Tibial artery (tissue), 4 donors: ENCODE data around the gene DNAH8.

ENCODE experiments used
- DNase-seq, 2 donors: peaks; one replicate each; pipeline ENCODE4 v3.0.0-alpha.2; 2019
- H3K27ac ChIP-seq, 2 donors: fragments of 200-600 bp; sonication (generic) in 1 of 2; 1 replicate in 1 of 2; 2 replicates in 1 of 2; pipeline ENCODE4 v1.5.1; 2018 to 2019; ENCODE audit warnings: mild to moderate bottlenecking in 1 of 2
- H3K27me3 ChIP-seq, 2 donors: fragments of 200-600 bp; sonication (generic) in 1 of 2; one replicate each; pipeline versions ENCODE4 v1.5.1 to v1.6.0; 2016 to 2019
- H3K36me3 ChIP-seq, 3 donors: fragments of 200-600 bp; sonication (generic) in 2 of 3; one replicate each; pipeline ENCODE4 v1.5.1; 2016 to 2019; ENCODE audit warnings: mild to moderate bottlenecking in 2 of 3
- H3K4me1 ChIP-seq, 4 donors: fragments of 200-600 bp; sonication (generic) in 2 of 4; 1 replicate in 3 of 4; 2 replicates in 1 of 4; pipeline ENCODE4 v1.5.1; 2016 to 2019
- H3K4me3 ChIP-seq, 2 donors: fragments of 200-600 bp; sonication (generic) in 1 of 2; 1 replicate in 1 of 2; 2 replicates in 1 of 2; pipeline ENCODE4 v1.5.1; 2018 to 2019; ENCODE audit warnings: mild to moderate bottlenecking in 2 of 2
- H3K9me3 ChIP-seq, 3 donors: fragments of 200-600 bp; sonication (generic) in 1 of 3; one replicate each; pipeline ENCODE4 v1.5.1; 2016 to 2019
- CTCF ChIP-seq, 2 experiments: fragments of 200-600 bp in 1 of 2; fragments of 450-650 bp in 1 of 2; IDR thresholded peaks; one replicate each; pipeline ENCODE4 v1.5.1; 2017 to 2019; ENCODE audit warnings: antibody characterized with exemption in 2 of 2, mild to moderate bottlenecking in 1 of 2, moderate library complexity in 1 of 2
- intact Hi-C: fragments of 100-400 bp; cut with DNase I; formaldehyde crosslinking; loops from one replicate; pipeline ENCODE4 v1.15.0; 2023; ENCODE audit warnings: low total_unique reads

DNAH8 gene

GRCh38 chr6:38797391-38797790, 82.3 kb downstream of the DNAH8 start:
- H3K36me3 ChIP-seq = no peaks in the 10 kb centered on the region
- DNase-seq = no peak
- no peaks in the 10 kb centered on the region for H3K4me1 ChIP-seq
- intact Hi-C loops = no loop called here
- peaks cover 0 to 6% of the 10 kb centered on the region in 2 donors for H3K27me3 ChIP-seq
- TF ChIP-seq CTCF (IDR thresholded peaks at IDR 0.05) = no peak
- no peak overlapping the region for H3K4me3 ChIP-seq
- H3K27ac ChIP-seq = no peak overlapping the region
- H3K9me3 ChIP-seq = no peaks in the 10 kb centered on the region

- Histone ChIP-seq H3K4me1 (no peaks in the 10 kb centered on the region), H3K36me3 (no peaks in the 10 kb centered on the region), H3K27me3 (peaks cover 0 to 6% of the 10 kb centered on the region in 2 donors), H3K27ac (no peak overlapping the region), H3K9me3 (no peaks in the 10 kb centered on the region), H3K4me3 (no peak overlapping the region)
- no peak for DNase-seq
- no peak for TF ChIP-seq CTCF (IDR thresholded peaks at IDR 0.05)
- intact Hi-C loops = no loop called here
Measured at GRCh38 chr6:38799529-38800184, 84.5 kb downstream of the DNAH8 start.

DNA sequence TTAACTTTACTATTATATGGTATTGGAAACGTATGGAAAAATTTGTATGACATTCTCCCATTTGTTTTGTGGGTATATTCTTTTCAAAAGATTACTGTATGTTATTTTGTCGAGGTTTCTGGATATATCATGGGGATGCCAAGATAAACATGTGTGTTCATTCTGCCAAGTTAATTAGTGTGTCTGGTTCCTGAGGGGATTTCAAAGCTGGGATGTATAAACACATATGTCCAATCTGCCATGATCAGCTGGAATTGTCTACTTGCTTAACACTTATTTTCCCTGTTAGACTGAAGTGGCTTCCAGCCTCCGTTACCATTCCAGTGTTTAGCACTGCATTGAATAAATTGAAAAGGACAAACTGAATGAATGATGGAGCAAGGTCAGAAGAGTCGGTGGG, 86.2 kb downstream of the DNAH8 start:
- H3K4me3 ChIP-seq = no peak overlapping the region
- intact Hi-C loops = no loop called here
- H3K27ac ChIP-seq = no peak overlapping the region
- no peak for DNase-seq
- H3K36me3 ChIP-seq = no peaks in the 10 kb centered on the region
- H3K27me3 ChIP-seq = peaks cover 0 to 3% of the 10 kb centered on the region in 2 donors
- no peaks in the 10 kb centered on the region for H3K9me3 ChIP-seq
- no peaks in the 10 kb centered on the region for H3K4me1 ChIP-seq
- TF ChIP-seq CTCF (IDR thresholded peaks at IDR 0.05) = no peak

GRCh38 chr6:38802497-38802896, 87.4 kb downstream of the DNAH8 start:
- no peak for DNase-seq
- Histone ChIP-seq H3K27me3 (peaks cover 0 to 3% of the 10 kb centered on the region in 2 donors), H3K4me3 (no peak overlapping the region), H3K27ac (no peak overlapping the region), H3K4me1 (no peaks in the 10 kb centered on the region), H3K9me3 (no peaks in the 10 kb centered on the region), H3K36me3 (no peaks in the 10 kb centered on the region)
- intact Hi-C loops = no loop called here
- TF ChIP-seq CTCF (IDR thresholded peaks at IDR 0.05) = no peak

GRCh38 chr6:38803129-38803528, 88.0 kb downstream of the DNAH8 start:
- Histone ChIP-seq H3K27ac (no peak overlapping the region), H3K9me3 (no peaks in the 10 kb centered on the region), H3K4me1 (no peaks in the 10 kb centered on the region), H3K27me3 (peaks cover 0 to 3% of the 10 kb centered on the region in 2 donors), H3K4me3 (no peak overlapping the region), H3K36me3 (no peaks in the 10 kb centered on the region)
- intact Hi-C loops = no loop called here
- TF ChIP-seq CTCF (IDR thresholded peaks at IDR 0.05) = no peak
- no peak for DNase-seq

GRCh38 chr6:38804358-38804757, 89.2 kb downstream of the DNAH8 start:
- H3K27me3 ChIP-seq = no peaks in the 10 kb centered on the region
- H3K36me3 ChIP-seq = no peaks in the 10 kb centered on the region
- H3K4me1 ChIP-seq = no peaks in the 10 kb centered on the region
- no peak overlapping the region for H3K27ac ChIP-seq
- no peaks in the 10 kb centered on the region for H3K9me3 ChIP-seq
- intact Hi-C loops = no loop called here
- DNase-seq = no peak
- H3K4me3 ChIP-seq = no peak overlapping the region
- no peak for TF ChIP-seq CTCF (IDR thresholded peaks at IDR 0.05)
